GM19099 (cell line): Measurements from ENCODE around the gene EMX2.

Experiments used
- POLR2A ChIP-seq: IDR thresholded peaks from 3 replicates; pipeline ENCODE4 v1.6.1; 2011; ENCODE audit warnings: low read depth; ENCODE audit not compliant: insufficient read length; ENCODE audit errors: extremely low read depth

Gene EMX2

DNA sequence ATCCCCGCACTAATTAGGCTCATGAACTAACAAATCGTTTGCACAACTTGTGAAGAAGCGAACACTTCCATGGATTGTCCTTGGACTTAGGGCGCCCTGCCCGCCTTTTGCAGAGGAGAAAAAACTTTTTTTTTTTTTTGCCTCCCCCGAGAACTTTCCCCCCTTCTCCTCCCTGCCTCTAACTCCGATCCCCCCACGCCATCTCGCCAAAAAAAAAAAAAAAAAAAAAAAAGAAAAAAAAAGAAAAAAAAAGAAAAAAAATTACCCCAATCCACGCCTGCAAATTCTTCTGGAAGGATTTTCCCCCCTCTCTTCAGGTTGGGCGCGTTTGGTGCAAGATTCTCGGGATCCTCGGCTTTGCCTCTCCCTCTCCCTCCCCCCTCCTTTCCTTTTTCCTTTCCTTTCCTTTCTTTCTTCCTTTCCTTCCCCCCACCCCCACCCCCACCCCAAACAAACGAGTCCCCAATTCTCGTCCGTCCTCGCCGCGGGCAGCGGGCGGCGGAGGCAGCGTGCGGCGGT is at the start of gene EMX2:
Gene EMX2 (plus strand): TSS at position 41 of the 519 bp plus-strand sequence. CDS start 522 bp downstream, outside the sequence.
- no peak for TF ChIP-seq POLR2A

DNA sequence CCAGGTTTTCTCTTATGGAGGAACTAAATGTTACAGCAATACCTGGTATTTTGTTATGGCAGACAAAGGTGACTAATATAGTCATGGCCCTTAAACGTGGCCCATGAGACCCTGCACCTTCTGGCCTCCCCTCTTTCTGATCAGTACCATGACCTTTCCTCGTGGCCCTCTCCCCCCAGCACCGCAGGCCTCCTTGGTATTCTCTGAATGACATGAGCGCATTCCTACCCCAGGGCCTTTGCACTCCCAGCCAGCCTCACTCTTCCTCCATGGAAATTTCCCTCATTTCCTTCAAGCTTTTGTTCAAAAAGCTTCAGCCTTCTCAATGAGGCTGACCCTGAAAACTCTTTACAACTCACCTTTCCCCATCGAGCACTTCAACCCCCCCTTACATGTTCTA is 46.5 kb upstream of the EMX2 start:
- TF ChIP-seq POLR2A = no peak

DNA sequence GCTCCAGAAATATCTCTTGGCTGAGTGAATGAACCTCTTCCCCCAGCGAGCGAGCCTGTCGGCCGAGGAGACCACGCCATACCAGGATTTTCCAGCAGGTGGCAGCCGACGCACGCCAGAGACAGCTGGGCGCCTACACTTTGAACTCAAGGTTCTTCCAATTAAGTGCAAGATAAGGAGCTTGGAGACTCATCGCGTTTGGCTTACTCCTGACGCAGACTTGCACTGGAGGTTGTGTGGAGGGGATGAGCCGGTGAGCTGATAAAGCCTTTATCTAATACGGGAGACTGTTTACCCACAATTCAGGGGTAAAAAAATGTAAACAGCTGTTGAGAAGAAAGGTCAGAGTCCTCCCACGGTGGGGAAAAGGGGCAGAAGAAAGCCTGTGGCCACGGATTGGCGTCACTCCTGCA is 45.9 kb upstream of the EMX2 start:
- TF ChIP-seq POLR2A = no peak

DNA sequence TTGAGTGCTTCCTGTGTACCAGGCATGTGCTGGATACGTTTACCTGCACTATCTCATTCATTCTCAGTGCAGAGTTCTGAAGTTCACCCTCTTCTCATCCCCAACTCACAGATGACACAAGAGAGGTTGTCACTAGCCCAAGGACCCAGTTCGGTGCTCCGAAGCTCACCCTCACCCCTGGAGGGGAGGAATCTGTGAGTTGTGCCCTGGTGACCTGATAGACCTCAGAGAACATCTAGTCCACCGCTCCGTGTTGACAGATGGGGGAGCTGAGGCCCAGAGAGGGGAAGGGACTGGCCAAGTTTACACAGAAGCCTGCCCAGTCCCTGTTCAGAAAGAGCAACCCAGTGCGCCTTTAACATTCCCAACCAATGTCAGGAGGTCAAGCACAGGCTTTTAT is 44.8 kb upstream of the EMX2 start:
- TF ChIP-seq POLR2A = no peak

DNA sequence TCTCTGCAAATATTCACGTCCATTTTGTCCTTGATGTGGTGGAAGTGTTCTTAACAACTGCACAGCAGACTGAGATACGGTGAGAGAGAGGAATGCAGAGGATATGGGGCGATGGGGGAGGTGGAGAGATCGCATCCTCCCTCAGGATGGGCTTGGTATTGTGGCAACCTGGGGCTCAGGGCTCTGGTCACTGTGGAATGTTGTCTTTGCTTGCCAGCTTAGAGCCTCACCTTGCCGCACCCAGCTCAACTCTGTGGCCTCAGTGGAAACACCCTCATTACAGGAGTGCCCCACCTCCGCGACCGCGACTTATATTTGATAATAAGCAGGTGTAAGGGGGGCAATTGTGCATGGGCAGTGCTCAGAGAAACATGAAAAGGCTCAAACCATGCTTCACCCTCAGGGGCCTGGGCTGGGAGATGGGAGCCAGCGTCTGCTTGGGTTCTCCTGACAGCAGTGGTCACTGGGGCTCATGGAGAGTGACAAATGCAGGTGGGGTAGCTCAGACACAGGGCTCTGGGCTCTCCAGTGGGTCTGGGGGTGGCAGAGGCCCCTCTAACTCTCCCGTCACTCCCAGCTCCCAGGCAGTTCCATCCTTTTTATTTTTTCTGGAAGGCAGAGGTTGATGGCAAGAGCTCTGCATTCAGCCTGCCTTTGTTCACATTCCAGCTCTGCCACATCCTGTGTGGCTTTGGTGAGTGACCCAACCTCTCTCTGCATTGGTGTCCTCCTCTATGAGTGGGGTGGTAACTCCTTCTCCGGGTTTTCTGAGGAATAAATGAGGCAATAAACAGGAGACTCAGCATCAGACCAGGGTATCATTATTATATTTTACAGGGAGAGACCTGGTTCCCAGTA is 43.1 kb upstream of the EMX2 start:
- TF ChIP-seq POLR2A = no peak

DNA sequence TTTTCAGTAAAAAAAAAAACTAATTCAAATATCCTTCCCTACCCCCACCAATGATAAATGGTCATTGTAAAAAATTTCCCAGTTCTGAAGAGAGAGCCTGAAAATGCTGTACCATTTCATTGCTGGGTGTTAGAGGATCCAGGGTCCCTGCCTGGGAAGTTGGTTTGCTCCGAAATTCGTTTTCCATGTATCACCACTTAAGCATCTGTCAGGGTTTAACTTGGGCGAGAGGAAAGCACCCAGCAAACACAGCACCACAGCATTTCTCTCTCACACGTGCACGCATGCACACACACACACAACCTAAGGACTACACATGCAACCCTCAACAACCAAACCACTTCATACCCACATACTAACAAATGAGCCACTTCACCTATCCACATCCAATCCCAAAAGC is 42.1 kb upstream of the EMX2 start:
- no peak for TF ChIP-seq POLR2A

DNA sequence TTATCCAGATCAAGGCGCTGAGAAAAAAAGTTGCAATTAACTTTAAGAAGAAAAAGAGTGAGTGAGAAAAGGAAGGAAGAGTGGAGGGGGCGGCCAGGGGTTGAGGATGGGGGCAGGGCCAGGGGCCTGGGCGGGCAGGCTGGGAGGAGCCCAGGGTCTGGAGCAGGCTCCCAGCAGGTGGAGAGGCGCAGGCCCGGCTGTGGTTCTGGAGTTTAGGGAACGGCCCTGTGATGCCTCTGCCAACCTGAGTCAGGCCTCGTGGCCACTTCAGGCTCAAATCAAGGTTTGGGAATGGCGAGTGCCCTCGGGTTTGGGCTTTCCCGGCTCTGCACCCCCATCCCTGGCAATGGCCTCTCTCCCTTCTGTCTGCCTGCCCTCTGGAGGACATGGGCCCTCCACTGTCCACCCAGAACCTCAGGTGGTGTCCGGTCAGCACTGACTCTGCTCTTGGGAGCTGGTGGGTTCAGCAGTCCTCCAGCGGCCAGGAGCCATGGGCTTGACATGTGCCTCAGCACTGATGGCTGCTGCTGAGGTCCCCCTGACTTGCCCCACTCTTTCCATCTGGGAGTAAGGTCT is 41.0 kb upstream of the EMX2 start:
- TF ChIP-seq POLR2A = no peak

DNA sequence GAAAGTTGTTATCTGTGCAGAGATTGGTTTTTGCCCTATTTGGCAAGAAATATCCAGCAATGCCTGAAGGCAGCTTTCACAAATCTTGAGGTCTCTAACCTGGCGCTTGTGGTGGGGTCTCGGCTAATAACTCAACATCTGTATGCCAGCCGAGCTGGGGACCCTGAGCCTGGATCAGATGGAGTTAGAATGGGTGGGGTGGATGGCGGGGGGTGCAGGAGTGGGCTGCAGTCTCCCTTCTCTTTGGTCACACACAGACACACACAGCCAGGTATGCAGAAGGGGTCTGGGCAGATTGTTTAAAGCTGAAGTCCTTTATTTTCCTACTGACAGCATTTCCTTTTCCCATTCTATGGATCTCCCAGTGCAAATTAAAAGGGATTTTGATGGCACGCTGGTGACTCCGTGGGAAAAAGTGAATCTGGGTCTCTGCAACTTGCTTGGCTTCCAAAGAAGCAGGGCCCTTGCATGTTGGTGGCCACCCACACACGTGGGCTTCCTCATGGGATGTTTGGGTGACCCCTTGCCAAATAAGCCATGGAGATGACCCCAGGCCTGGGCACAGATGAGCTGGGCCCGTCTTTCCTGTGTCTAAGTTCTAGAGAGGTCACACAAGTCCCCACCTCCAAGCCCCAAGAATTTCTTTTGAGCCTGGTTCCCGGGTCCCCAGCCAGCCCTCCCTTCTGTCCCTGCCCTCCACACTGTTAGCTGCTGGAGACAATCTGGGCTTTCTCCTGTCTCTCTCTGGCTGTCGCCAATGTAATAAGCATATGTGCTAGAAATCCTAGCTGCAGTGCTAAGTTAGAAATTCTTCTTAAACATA is 39.9 kb upstream of the EMX2 start:
- no peak for TF ChIP-seq POLR2A

DNA sequence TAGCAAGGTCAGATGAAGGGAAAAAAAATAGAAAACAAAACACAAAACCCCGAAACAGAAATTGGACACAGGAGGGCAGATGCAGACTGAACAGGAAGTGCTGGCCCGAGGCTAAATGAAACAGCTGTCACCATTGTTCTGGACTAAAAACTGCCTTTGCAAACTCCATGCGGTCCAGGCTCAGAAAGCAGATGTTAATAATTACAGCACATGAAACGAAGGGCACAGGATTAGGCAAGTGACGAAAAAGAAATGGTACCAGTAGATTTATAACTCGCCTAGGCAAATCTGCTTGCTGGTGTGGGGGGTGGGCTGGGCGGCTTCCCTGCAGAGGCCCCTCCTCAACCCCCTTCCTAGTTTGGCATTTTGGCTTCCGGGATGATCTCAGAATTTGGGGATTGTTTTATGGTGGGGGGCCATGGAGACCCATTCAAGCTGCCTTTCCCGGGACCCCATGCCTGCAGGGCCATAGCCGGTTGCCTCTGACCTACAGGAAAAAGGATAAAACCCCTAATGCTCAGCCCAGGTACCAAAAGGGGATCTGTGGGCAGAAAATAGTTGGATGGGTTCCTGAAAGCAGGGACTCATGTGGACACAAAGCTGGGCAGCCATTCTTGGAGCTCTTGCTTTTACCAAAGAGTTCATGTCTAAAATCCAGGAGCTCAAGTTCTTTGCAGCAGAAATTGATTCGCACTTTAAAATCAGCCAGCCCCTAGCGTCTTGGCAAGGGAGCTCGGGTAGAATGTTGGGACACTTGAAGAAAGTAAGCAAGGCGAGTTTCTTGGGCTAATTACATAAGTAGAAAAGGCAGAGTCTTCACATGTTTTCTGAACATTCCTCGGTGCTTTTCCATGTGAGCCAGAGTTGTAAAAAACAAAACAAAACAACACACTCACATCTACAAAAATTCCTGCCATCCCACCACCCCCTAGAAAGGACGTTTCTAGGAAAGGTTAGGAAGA is 39.0 kb upstream of the EMX2 start:
- no peak for TF ChIP-seq POLR2A

DNA sequence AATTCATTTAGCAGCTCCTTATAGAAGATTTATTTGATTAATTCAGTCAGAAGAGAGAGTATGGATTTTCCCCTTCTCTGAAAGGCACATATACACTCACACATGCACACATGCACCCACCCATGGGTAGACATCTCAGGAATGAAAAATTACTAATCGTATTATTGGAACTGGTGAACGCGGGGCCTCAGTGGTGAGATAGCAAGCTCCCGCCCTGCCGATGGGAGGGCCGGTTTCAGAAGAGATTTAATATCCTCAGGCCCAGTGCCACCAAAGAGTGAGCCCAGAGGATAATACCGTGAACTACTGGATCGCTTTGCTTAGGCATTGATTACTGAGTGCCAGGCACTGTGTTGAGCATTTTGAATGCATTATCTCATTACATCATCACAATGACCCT is 38.0 kb upstream of the EMX2 start:
- no peak for TF ChIP-seq POLR2A

DNA sequence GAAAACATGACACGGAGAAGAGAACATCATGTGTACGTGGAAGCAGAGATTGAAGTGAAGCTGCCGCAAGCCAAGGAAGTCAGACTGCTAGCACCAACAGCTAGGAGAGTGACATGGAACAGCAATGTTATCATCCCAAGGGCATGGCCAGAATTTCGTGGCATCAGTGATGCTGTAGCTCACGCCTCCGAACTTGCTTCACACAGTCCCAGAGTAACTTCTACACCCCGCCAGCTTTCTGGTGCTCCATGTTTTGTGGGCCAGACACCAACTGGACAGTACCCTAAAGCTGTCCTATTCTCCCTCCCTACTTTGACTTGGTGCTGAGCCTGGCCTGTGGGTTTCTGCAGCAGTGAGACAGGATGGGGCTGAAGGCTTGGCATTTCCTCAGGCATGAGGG is 33.0 kb upstream of the EMX2 start:
- TF ChIP-seq POLR2A = no peak

DNA sequence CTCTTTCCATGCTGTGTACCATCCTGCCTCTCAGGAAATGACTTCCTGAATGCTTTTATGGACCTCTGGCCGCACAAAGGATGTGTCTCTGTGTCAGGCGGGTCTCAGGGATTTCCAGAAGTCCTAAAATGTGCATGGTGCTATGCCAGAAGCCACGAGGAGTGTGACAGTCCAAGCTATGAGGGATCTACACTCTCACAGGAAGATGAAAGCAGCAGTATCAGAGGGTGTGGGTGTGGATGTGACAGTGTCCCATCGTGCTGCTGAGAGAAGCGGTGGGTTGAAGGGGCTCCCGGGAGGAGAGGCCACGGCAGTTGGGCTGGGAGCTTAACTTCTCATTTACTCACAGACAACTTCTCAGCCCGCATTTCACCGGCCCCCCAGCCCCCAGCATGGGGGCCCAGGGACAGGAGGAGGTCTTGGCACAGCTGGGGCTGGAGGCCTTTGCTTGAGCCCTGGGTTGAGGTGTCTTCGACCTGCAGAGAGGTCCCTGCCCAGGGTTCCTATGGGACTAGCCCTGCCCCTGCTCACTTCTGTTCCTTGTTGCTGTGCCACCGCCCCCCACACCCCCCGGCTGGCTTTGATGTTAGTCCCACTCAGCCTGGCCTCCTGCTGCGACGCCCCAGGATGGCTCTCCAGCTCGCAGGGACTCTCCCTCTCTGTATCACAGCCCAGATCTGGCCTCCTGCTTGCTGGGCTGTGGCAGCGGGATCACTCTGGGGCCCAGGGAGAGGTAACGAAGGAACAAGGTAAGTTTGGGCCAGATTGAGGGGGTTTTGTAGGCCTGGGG is 30.8 kb upstream of the EMX2 start:
- TF ChIP-seq POLR2A = no peak

DNA sequence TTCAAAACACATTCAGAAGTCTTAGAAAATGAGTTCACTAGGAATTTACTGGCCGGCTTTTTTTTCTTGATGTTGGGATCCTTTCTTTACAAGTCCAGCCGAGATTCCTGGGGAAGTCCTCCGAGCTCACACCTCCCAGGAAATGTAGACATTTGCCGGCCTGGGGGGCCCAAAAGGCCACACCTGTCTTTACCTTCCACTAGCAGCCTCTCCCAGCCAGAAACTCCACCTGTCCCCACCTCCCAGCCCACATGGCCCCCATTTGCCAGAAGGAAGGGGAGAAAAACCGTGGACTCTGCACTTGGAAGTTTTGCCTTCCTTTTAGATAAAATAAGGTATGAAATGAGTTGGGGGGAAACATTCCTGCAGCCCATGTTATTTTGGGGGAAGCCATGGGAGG is 27.6 kb upstream of the EMX2 start:
- TF ChIP-seq POLR2A = no peak
